HG02943 (cell line): ENCODE results near the gene RHCE.
"Not testable (repeated sequence)": the region's sequence is repeated elsewhere in the genome, so short reads cannot be mapped to it uniquely, and the experiment has no call there.

Source experiments
- ATAC-seq: cut with Tn5 transposase; IDR thresholded peaks from one replicate; pipeline ENCODE4 v1.9.1; 2021; ENCODE audit warnings: mild to moderate bottlenecking, low read depth, moderate library complexity; ENCODE audit not compliant: unreplicated experiment

Gene RHCE

GRCh38 chr1:25402947-25403803, 17.4 kb downstream of the RHCE start:
- ATAC-seq: not testable (repeated sequence)

GRCh38 chr1:25398079-25398478, 22.5 kb downstream of the RHCE start:
- ATAC-seq: not testable (repeated sequence)

- ATAC-seq: not testable (repeated sequence)
Measured at GRCh38 chr1:25397549-25397948, 23.1 kb downstream of the RHCE start.

- ATAC-seq: no peak
Measured at GRCh38 chr1:25392841-25393240, 27.8 kb downstream of the RHCE start.

GRCh38 chr1:25389721-25390120, 30.9 kb downstream of the RHCE start:
- not testable (repeated sequence) for ATAC-seq

GRCh38 chr1:25388691-25389090, 31.9 kb downstream of the RHCE start:
- not testable (repeated sequence) for ATAC-seq

- ATAC-seq: not testable (repeated sequence)
Measured at GRCh38 chr1:25387096-25387495, 33.5 kb downstream of the RHCE start.

GRCh38 chr1:25383875-25384274, 36.8 kb downstream of the RHCE start:
- ATAC-seq: not testable (repeated sequence)

- ATAC-seq: not testable (repeated sequence)
Measured at GRCh38 chr1:25383090-25383489, 37.5 kb downstream of the RHCE start.

GRCh38 chr1:25382543-25382942, 38.1 kb downstream of the RHCE start:
- ATAC-seq: not testable (repeated sequence)

- ATAC-seq: not testable (repeated sequence)
Measured at GRCh38 chr1:25378367-25378766, 42.3 kb downstream of the RHCE start.

GRCh38 chr1:25371757-25372156, 48.9 kb downstream of the RHCE start:
- not testable (repeated sequence) for ATAC-seq

- not testable (repeated sequence) for ATAC-seq
Measured at GRCh38 chr1:25369691-25370271, 50.8 kb downstream of the RHCE start.

- ATAC-seq: no peak
Measured at GRCh38 chr1:25369241-25369640, 51.4 kb downstream of the RHCE start.

- not testable (repeated sequence) for ATAC-seq
Measured at GRCh38 chr1:25362634-25363559, 57.7 kb downstream of the RHCE start.

- ATAC-seq: no peak
Measured at GRCh38 chr1:25361901-25362300, 58.7 kb downstream of the RHCE start.

GRCh38 chr1:25360596-25361581, 59.7 kb downstream of the RHCE start:
- no peak for ATAC-seq

- no peak for ATAC-seq
Measured at GRCh38 chr1:25356848-25357247, 63.8 kb downstream of the RHCE start.

- ATAC-seq: no peak
Measured at GRCh38 chr1:25356441-25356840, 64.2 kb downstream of the RHCE start.
